Measurements from ENCODE around the gene FGD4. TPM values are rescaled to one million over a fixed set of nuclear protein-coding genes. Genes with fewer than 3 reads are reported as not detected.
A peak's percentile ranks its signal among the peaks of the same experiment; 100 is the strongest.

Gene FGD4
- total RNA-seq, 2 experiments from 2014 or later: 0.61 to 0.76 TPM

DNA sequence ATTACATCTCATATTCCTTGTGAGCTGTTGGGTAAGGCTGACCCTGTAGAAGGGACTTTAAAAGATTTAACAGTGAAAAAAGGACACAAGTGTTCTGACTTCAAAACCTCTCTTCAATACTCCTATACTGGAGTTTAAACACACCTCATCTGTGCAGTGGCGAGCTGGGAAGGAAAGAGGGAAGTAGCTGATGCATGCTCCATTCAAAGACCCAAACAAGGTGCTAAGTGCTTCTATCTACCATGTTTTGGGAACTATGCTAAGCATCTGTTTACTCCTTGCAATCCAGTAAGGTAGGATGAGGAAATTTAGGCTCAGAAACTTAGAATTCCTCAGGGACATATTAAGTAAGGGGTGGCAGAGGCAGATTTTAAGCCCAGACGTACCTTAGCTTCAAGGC is 263.3 kb downstream of the FGD4 start:
- CTCF ChIA-PET: no interaction called here

DNA sequence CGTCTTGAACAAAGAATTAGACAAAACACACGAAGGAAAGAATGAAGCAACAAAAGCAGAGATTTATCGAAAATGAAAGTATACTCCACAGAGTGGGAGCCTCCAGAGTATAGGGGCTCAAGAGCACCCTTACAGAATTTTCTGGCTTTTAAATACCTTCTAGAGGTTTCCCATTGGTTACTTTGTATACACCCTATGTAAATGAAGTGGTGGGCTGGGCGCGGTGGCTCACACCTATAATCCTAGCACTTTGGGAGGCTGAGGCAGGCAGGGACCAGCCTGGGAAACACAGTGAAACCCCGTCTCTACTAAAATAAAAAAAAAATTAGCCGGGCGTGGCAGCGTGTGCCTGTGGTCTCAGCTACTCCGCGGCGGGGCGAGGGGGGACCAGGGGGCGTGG is 266.7 kb downstream of the FGD4 start:
- Mint-ChIP-seq H3K9me3 (ENCODE audit: low read depth) (peaks cover 3% of the 10 kb centered on the region), H3K36me3 (no peaks in the 10 kb centered on the region), H3K4me1 (no peaks in the 10 kb centered on the region), H3K27me3 (peaks cover 10% of the 10 kb centered on the region), H3K4me3 (no peak overlapping the region), H3K27ac (no peak overlapping the region)
- DNase-seq (no peak), ATAC-seq (no peak)
- CTCF ChIA-PET: interaction anchor here (0.6 to 0.7 kb wide), 2 partner anchors 1037 to 1127 kb away, joined by 3 to 4 read pairs; no protein-coding TSS in a partner anchor

More for the DNA sequence above, 263.3 kb downstream of the FGD4 start:
- Mint-ChIP-seq H3K36me3 (no peaks in the 10 kb centered on the region), H3K9me3 (ENCODE audit: low read depth) (no peaks in the 10 kb centered on the region), H3K4me1 (peaks cover 5% of the 10 kb centered on the region), H3K27ac (no peak overlapping the region), H3K4me3 (no peak overlapping the region), H3K27me3 (no peaks in the 10 kb centered on the region)
- no peak for DNase-seq
- ATAC-seq: no peak

DNA sequence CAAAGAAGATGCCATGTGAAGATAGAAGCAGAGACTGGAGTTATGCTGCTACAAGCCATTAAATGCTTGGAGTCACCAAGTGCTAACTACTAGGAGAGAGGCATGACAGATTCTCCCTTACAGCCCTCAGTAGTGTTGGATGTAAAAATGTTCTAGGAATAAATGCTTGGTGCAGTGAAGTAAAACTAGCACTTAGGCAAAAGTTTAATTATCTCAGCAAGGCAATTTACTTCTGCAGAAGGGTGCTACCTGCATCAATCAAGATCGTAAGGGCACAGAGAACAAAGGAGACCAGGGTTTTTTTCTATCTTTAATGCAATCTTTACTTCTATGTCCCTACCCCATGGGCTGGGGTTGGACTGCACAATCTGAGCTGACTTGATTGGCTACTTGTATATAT is 270.2 kb downstream of the FGD4 start:
- CTCF ChIA-PET: interaction anchor here (3.9 kb wide), 1 partner anchor 213 kb away, joined by 22 read pairs; no protein-coding TSS in a partner anchor
- Mint-ChIP-seq H3K4me1 (no peaks in the 10 kb centered on the region), H3K9me3 (ENCODE audit: low read depth) (peaks cover 3% of the 10 kb centered on the region), H3K27ac (no peak overlapping the region), H3K4me3 (no peak overlapping the region), H3K36me3 (no peaks in the 10 kb centered on the region), H3K27me3 (peaks cover 10% of the 10 kb centered on the region)
- ATAC-seq (no peak), DNase-seq (no peak)

DNA sequence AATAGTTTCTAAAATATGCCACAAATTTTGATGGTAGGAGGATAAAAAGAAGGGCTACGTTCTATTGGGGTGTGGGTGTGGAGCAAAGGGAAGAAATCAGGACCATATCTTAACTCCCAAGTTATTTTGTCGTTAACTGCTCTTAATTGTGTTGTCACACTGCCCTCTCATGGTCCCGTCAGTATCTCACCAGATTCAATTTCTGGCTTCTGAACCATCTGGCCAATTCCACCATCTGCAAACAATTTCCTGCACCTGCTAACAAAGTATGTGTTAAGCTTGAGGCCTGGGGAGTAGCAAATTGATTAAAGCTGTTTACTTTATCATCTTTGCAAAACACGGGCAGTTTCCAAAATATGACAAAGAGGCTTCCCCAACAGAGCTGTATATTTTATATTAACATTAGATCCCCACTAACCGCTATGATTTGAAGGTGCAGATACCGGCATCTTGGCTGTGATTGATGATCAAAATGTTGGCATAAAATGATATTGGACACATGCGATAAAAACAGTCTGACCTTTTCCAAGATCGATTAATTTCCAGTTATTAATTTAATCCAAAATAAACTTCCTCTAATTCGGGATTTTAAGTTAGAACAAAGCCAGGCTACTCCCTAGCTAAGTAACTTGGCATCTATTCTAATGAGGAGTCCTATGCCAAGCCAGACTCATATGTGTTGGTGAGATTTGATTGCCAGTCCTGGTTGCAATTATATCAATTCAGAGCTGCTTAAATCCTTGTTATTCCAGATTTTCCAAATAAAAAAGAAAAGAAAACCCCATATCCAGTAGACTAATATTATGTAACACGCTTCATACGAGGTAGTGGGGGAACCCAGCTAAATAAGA is 272.8 kb downstream of the FGD4 start:
- CTCF ChIA-PET: interaction anchor here (0.7 to 3.9 kb wide), 7 partner anchors 79 to 360 kb away, joined by 3 to 22 read pairs (median 4); partner anchors contain the start of gene YARS2
- DNase-seq (no peak), ATAC-seq (peak; percentile 42)
- no peaks in the 10 kb centered on the region for H3K4me1 Mint-ChIP-seq
- peaks cover 3% of the 10 kb centered on the region for H3K9me3 Mint-ChIP-seq (ENCODE audit: low read depth)
- H3K27me3 Mint-ChIP-seq: peaks cover 10% of the 10 kb centered on the region
- no peak overlapping the region for H3K27ac Mint-ChIP-seq
- H3K4me3 Mint-ChIP-seq: no peak overlapping the region
- no peaks in the 10 kb centered on the region for H3K36me3 Mint-ChIP-seq

DNA sequence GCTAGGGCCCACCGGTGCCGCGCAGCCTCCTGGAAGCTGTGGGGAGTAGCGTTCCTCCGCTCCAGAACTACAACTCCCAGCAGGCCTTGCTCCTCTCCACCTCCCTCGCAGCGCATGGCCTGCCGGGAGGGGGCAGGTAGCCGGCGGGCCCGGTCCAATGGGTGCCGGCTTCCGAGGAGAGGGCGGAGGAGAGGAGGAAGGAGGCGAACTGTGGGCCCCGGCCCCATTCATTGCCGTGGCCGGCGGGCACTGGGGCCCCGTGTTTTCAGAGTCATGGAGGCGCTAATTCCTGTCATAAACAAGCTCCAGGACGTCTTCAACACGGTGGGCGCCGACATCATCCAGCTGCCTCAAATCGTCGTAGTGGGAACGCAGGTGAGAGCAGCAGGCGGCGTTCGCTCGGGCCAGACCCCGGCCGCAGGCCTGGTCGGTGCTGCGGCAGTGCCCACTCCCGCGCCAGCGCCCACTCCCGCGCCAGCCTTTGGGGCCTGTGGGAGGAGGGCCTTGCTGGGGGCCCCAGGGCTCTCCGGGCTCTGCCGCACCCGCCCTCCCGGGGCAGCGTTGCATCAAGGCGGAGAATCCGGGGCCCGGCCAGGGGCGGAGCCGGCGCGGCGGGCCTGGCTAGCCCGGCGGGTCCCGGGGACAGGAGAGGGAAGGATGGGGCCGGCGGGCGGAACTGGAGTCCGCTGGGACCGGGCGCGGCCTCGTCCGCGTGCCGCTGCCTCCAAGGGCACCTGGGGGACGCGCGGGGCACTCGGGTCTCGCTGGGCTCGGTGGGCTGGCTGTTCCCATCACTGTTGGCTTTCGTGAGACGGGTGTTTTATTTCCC is 279.9 kb downstream of the FGD4 start, which contains the start of gene DNM1L:
Gene DNM1L, plus strand, starts transcription at position 211 of the 829 bp plus-strand sequence. Its CDS starts 63 bp downstream, at position 274.
- Mint-ChIP-seq H3K4me1 (peaks cover 22% of the 10 kb centered on the region), H3K27me3 (no peaks in the 10 kb centered on the region), H3K4me3 (peak within 1 kb of the TSS; percentile 88), H3K27ac (peak within 1 kb of the TSS; percentile 87), H3K9me3 (ENCODE audit: low read depth) (no peaks in the 10 kb centered on the region), H3K36me3 (peaks cover 5% of the 10 kb centered on the region)
- CTCF ChIA-PET: interaction anchor here (0.9 to 2.1 kb wide), 2 partner anchors 76 to 224 kb away, joined by 3 to 11 read pairs; partner anchors contain the start of gene YARS2
- peak; percentile 99 for ATAC-seq
- peak; percentile 96 for DNase-seq

DNA sequence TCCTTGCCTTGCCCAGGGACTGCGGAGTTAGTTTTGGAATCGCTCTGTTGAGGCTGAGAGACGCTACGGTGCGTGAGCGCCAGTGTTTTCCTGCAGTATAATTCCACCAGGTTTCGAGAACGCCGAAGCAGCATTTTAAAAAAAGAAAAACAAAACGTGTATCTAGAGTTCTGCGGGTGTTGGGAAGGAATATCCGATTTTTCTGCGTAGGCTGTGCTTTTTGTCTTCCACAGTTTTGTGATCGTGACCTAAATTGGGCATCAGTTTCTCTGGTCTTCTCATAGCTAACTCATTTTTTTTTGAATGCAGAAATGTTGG is 280.5 kb downstream of the FGD4 start:
- H3K4me3 Mint-ChIP-seq: peak overlapping the region; percentile 88
- H3K9me3 Mint-ChIP-seq (ENCODE audit: low read depth): no peaks in the 10 kb centered on the region
- peaks cover 22% of the 10 kb centered on the region for H3K4me1 Mint-ChIP-seq
- CTCF ChIA-PET: interaction anchor here (2.1 kb wide), 1 partner anchor 75 kb away, joined by 11 read pairs; the partner anchor contains the start of gene YARS2
- H3K27me3 Mint-ChIP-seq: no peaks in the 10 kb centered on the region
- H3K36me3 Mint-ChIP-seq: peaks cover 5% of the 10 kb centered on the region
- no peak for ATAC-seq
- peak overlapping the region; percentile 87 for H3K27ac Mint-ChIP-seq
- DNase-seq: no peak

DNA sequence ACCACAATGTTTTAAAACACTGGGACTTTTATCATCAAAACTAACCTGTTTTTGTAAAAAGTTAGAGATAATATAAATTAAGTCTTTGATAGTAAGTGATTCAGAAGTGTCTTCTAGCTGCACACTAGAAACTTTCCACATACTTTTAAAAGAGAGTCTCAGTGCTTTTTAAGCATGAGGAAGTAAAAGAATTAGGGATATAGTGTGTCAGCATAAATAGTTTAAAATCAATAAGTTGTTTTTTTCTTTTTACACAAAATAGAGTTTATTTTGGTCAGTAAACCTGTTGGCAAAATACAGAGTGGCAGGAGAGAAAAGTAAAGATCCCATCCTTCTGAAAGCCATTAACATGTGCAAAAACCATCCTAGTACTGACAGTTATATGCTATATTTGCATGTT is 281.4 kb downstream of the FGD4 start:
- CTCF ChIA-PET: interaction anchor here (0.9 kb wide), 1 partner anchor 12 kb away, joined by 3 read pairs; no protein-coding TSS in a partner anchor
- Mint-ChIP-seq H3K4me3 (peak overlapping the region; percentile 88), H3K4me1 (peaks cover 22% of the 10 kb centered on the region), H3K27ac (no peak overlapping the region), H3K36me3 (peaks cover 8% of the 10 kb centered on the region), H3K27me3 (no peaks in the 10 kb centered on the region), H3K9me3 (ENCODE audit: low read depth) (no peaks in the 10 kb centered on the region)
- ATAC-seq (no peak), DNase-seq (no peak)

DNA sequence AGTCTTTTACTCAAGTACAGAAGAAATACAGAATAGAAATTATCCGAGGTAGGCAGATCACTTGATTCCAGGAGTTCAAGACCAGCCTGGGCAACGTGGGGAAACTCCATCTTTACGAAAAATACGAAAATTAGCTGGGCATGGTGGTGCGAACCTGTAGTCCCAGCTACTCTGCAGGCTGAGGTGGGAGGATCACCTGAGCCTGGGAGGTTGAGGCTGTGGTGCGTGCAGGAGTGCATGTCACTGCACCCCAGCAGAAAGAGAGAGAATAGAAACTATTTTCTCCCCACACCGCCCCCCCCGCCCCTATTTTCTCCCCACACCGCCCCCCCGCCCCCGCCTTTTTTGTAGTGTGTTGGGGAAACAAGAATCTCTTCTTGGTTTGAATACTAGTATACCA is 281.9 kb downstream of the FGD4 start:
- Mint-ChIP-seq H3K27me3 (no peaks in the 10 kb centered on the region), H3K27ac (no peak overlapping the region), H3K4me3 (no peak overlapping the region), H3K4me1 (peaks cover 23% of the 10 kb centered on the region), H3K9me3 (ENCODE audit: low read depth) (no peaks in the 10 kb centered on the region), H3K36me3 (peaks cover 10% of the 10 kb centered on the region)
- DNase-seq: no peak
- CTCF ChIA-PET: interaction anchor here (0.9 kb wide), 1 partner anchor 11 kb away, joined by 3 read pairs; no protein-coding TSS in a partner anchor
- no peak for ATAC-seq

DNA sequence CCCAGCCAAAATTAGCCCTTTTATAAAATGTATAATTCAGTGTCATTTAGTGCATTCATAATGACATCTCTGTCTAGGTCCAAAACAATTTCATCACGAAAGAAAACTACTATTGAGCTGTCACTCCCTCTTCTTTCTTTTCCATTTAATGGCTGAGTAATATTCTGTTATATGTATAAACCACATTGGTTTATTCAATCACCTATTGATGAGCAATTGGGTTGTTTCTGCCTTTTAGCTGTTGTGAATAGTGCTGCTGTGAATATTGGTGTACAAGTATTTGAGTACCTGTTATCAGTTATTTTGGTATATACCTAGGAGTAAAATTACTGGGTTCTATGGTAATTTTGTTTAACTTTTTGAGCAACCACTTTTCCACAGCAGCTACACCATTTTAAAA is 287.0 kb downstream of the FGD4 start:
- peaks cover 27% of the 10 kb centered on the region for H3K36me3 Mint-ChIP-seq
- CTCF ChIA-PET: no interaction called here
- no peak overlapping the region for H3K27ac Mint-ChIP-seq
- no peak overlapping the region for H3K4me3 Mint-ChIP-seq
- H3K27me3 Mint-ChIP-seq: no peaks in the 10 kb centered on the region
- no peaks in the 10 kb centered on the region for H3K9me3 Mint-ChIP-seq (ENCODE audit: low read depth)
- DNase-seq (no peak), ATAC-seq (no peak)
- peaks cover 18% of the 10 kb centered on the region for H3K4me1 Mint-ChIP-seq

DNA sequence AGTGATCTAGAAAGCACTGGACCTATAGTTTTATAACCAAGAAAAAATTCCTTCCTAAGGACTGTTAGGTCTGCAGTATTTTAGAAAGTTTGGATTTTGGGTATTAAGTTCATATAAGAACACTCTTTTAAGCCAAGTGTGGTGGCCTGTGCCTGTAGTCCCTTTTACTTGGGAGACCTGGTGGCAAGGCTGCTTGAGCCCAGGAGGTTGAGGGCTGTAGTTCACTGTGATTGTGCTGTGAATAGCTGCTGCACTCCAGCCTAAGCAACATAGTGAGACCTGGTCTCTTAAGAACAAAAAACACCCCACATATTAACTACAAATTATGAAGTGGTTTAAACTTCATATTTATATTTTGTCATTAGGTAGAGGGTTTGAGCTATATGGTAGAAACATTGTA is 289.4 kb downstream of the FGD4 start:
- CTCF ChIA-PET: no interaction called here
- H3K27me3 Mint-ChIP-seq: no peaks in the 10 kb centered on the region
- DNase-seq (no peak), ATAC-seq (no peak)
- H3K4me1 Mint-ChIP-seq: peaks cover 26% of the 10 kb centered on the region
- no peaks in the 10 kb centered on the region for H3K9me3 Mint-ChIP-seq (ENCODE audit: low read depth)
- H3K36me3 Mint-ChIP-seq: peaks cover 31% of the 10 kb centered on the region
- H3K4me3 Mint-ChIP-seq: no peak overlapping the region
- no peak overlapping the region for H3K27ac Mint-ChIP-seq

DNA sequence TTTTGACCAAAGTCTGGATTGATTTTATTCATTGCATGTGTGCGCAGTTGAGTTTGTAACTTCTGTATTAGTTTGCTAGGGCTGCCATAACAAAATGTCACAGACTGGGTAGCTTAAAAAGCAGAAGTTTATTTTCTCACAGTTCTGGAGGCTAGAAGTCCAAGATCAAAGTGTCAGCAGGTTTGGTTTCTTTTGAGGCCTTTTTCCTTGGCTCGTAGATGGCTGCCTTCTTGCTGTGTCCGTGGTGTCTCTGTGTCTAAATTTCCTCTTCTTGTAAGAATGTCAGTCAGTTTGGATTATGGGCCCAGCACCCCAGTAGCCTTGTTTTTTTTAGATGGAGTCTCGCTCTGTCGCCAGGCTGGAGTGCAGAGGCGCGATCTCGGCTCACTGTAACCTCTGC is 291.6 kb downstream of the FGD4 start:
- DNase-seq (no peak), ATAC-seq (no peak)
- Mint-ChIP-seq H3K36me3 (peaks cover 42% of the 10 kb centered on the region), H3K27ac (no peak overlapping the region), H3K4me3 (no peak overlapping the region), H3K9me3 (ENCODE audit: low read depth) (no peaks in the 10 kb centered on the region), H3K27me3 (no peaks in the 10 kb centered on the region), H3K4me1 (peaks cover 26% of the 10 kb centered on the region)
- CTCF ChIA-PET: no interaction called here

DNA sequence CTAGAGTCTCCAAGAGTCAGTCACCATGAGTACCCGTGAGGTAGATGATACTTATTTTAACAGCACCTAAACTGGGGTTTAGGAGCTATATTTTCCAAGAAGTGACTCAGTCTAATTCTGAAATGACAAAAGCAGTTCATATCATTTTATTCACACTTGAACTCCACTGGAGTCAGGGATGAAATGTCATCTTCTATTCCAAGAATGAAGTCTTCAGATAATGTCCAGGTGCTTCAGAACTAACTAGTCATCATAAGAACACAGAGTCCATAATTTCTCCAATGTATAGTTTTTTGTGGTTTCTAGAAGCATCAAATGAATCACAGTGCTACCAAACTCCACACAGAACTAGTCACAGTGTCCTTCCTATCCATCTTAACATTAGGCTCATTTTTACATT is 293.0 kb downstream of the FGD4 start:
- Mint-ChIP-seq H3K4me1 (peaks cover 23% of the 10 kb centered on the region), H3K4me3 (no peak overlapping the region), H3K27ac (no peak overlapping the region), H3K36me3 (peaks cover 36% of the 10 kb centered on the region), H3K9me3 (ENCODE audit: low read depth) (no peaks in the 10 kb centered on the region), H3K27me3 (no peaks in the 10 kb centered on the region)
- DNase-seq (no peak), ATAC-seq (peak; percentile 27)
- CTCF ChIA-PET: interaction anchor here (0.9 to 1.9 kb wide), 4 partner anchors 12 to 62 kb away, joined by 3 to 4 read pairs (median 3); no protein-coding TSS in a partner anchor

DNA sequence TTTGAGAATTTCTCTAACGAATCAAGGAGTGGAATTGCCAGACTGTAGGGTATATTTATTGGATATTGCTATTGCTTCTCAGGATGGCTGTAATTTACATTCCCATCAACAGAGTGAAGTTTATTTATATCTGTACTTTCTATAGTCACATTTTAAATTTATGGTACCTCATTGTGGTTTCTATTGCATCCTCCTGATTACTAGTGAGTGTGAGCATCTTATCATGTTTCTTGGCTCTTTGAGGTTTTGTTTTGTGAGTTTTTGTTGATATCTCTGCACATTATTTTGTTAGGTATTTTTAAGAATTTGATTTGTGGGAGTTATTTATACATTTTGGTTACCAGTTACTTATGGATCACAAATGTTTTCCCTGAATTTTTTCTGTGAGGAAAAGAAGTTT is 293.7 kb downstream of the FGD4 start:
- H3K4me1 Mint-ChIP-seq: peaks cover 25% of the 10 kb centered on the region
- H3K4me3 Mint-ChIP-seq: no peak overlapping the region
- DNase-seq: no peak
- no peaks in the 10 kb centered on the region for H3K9me3 Mint-ChIP-seq (ENCODE audit: low read depth)
- H3K36me3 Mint-ChIP-seq: peaks cover 38% of the 10 kb centered on the region
- H3K27ac Mint-ChIP-seq: no peak overlapping the region
- CTCF ChIA-PET: interaction anchor here (0.5 to 1.9 kb wide), 4 partner anchors 12 to 578 kb away, joined by 3 to 4 read pairs (median 3); no protein-coding TSS in a partner anchor
- H3K27me3 Mint-ChIP-seq: no peaks in the 10 kb centered on the region
- no peak for ATAC-seq
